ENCODE data around the gene ZC2HC1B. TPM values are rescaled to one million over a fixed set of nuclear protein-coding genes. Genes with fewer than 3 reads are reported as not detected.

Gene ZC2HC1B
- total RNA-seq, 1 experiment from 2014 or later, result not detected

- CTCF ChIA-PET, result no interaction called here
These were observed 70.1 kb downstream of the ZC2HC1B start for GRCh38 chr6:143934331-143934730.

More at GRCh38 chr6:143934331-143934730, 70.1 kb downstream of the ZC2HC1B start:
- intact Hi-C loops (cut with micrococcal nuclease), result no loop called here
- H3K36me3 ChIP-seq (ENCODE audit: control insufficient read depth in 1 of 2, insufficient read depth in 2 of 2, low read length in 2 of 2), result no peaks in the 10 kb centered on the region
- H3K4me3 ChIP-seq (replicated peaks in 1 of 2; ENCODE audit: low read depth in 1 of 2, low read length in 2 of 2), result no peak overlapping the region
- H4K20me1 ChIP-seq (ENCODE audit: insufficient read depth), result no peaks in the 10 kb centered on the region
- ATAC-seq, result no peak
- H3K9me3 ChIP-seq (ENCODE audit: control insufficient read depth in 1 of 2, insufficient read depth in 1 of 2, low read depth in 1 of 2, low read length in 2 of 2), result no peaks in the 10 kb centered on the region
- POLR2A ChIA-PET, result no interaction called here
- no peak for DNase-seq (ENCODE audit: low read depth, low spot score)
- BruUV-seq (replicated peaks), result no TSS peak
- H3K4me2 ChIP-seq (ENCODE audit: low read length), result no peak overlapping the region
- H3K9ac ChIP-seq (ENCODE audit: low read length), result no peak overlapping the region
- no peaks in the 10 kb centered on the region for H3K27me3 ChIP-seq (ENCODE audit: insufficient read depth, low read length)
- TF ChIP-seq TCF7L2 (IDR thresholded peaks at IDR 0.05; ENCODE audit: borderline replicate concordance, extremely low read depth, insufficient read depth, insufficient read length), result no peak
- no peak for TF ChIP-seq ZNF274 (IDR thresholded peaks at IDR 0.05; ENCODE audit: low read depth, low read length)
- no peak for TF ChIP-seq ZFX (IDR thresholded peaks at IDR 0.05)
- no peak for TF ChIP-seq EZH2phosphoT487 (IDR thresholded peaks at IDR 0.05; ENCODE audit: borderline replicate concordance)
- TF ChIP-seq SIN3A (IDR thresholded peaks at IDR 0.05; ENCODE audit: low read depth), result no peak
- no peak for TF ChIP-seq ATF3 (IDR thresholded peaks at IDR 0.05)
- no peak for TF ChIP-seq CTCF (IDR thresholded peaks at IDR 0.05 in 2 of 3, conservative IDR thresholded peaks at IDR 0.05 in 1 of 3; ENCODE audit: borderline replicate concordance in 1 of 3, insufficient read depth in 1 of 3, low read depth in 2 of 3, low read length in 2 of 3)
- TF ChIP-seq, protein P1, sequence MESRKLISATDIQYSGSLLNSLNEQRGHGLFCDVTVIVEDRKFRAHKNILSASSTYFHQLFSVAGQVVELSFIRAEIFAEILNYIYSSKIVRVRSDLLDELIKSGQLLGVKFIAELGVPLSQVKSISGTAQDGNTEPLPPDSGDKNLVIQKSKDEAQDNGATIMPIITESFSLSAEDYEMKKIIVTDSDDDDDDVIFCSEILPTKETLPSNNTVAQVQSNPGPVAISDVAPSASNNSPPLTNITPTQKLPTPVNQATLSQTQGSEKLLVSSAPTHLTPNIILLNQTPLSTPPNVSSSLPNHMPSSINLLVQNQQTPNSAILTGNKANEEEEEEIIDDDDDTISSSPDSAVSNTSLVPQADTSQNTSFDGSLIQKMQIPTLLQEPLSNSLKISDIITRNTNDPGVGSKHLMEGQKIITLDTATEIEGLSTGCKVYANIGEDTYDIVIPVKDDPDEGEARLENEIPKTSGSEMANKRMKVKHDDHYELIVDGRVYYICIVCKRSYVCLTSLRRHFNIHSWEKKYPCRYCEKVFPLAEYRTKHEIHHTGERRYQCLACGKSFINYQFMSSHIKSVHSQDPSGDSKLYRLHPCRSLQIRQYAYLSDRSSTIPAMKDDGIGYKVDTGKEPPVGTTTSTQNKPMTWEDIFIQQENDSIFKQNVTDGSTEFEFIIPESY (IDR thresholded peaks at IDR 0.05; ENCODE audit: extremely low read depth, insufficient replicate concordance, low read length), result no peak
- no peak for TF ChIP-seq SRF (IDR thresholded peaks at IDR 0.05; ENCODE audit: low read depth)
- no peak for TF ChIP-seq SP1 (IDR thresholded peaks at IDR 0.05; ENCODE audit: low read depth)
- TF ChIP-seq, protein P2, sequence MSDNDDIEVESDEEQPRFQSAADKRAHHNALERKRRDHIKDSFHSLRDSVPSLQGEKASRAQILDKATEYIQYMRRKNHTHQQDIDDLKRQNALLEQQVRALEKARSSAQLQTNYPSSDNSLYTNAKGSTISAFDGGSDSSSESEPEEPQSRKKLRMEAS (IDR thresholded peaks at IDR 0.05), result no peak
- no peak for TF ChIP-seq CBX3 (IDR thresholded peaks at IDR 0.05; ENCODE audit: low read depth)
- no peak for TF ChIP-seq RAD21 (IDR thresholded peaks at IDR 0.05; ENCODE audit: low read depth)
- no peak for TF ChIP-seq ELF1 (IDR thresholded peaks at IDR 0.05; ENCODE audit: borderline replicate concordance, low read depth)
- no peak for TF ChIP-seq CEBPB (IDR thresholded peaks at IDR 0.05; ENCODE audit: low read depth)
- no peak for TF ChIP-seq JUND (IDR thresholded peaks at IDR 0.05)
- no peak for TF ChIP-seq YY1 (IDR thresholded peaks at IDR 0.05; ENCODE audit: extremely low read depth, insufficient replicate concordance, low read depth, low read length)
- H3K27ac ChIP-seq (ENCODE audit: low read depth, low read length), result no peak overlapping the region
- RAD21 ChIA-PET (ENCODE audit: low non-redundant PET in 1 of 2, low total read pairs in 2 of 2, uncharacterized antibody in 2 of 2, unreplicated experiment in 2 of 2), result no interaction called here
- H3K4me1 ChIP-seq (ENCODE audit: control insufficient read depth in 1 of 2, insufficient read depth in 2 of 2, low read length in 2 of 2), result no peaks in the 10 kb centered on the region
- no peaks in the 10 kb centered on the region for H3K79me2 ChIP-seq (ENCODE audit: insufficient read depth, low read length)
- no peaks in the 10 kb centered on the region for H3K9me2 ChIP-seq (ENCODE audit: insufficient read depth)
- H2AFZ ChIP-seq (ENCODE audit: low read depth, low read length, poor library complexity, severe bottlenecking), result no peak overlapping the region
